NCI-H2196 (cell line): ENCODE results near the gene ZNF891.

Source experiments
- DNase-seq: peaks from one replicate; lab custom pipeline; 2025; ENCODE audit not compliant: unreplicated experiment; lab: John Stamatoyannopoulos, UW

Gene ZNF891

DNA sequence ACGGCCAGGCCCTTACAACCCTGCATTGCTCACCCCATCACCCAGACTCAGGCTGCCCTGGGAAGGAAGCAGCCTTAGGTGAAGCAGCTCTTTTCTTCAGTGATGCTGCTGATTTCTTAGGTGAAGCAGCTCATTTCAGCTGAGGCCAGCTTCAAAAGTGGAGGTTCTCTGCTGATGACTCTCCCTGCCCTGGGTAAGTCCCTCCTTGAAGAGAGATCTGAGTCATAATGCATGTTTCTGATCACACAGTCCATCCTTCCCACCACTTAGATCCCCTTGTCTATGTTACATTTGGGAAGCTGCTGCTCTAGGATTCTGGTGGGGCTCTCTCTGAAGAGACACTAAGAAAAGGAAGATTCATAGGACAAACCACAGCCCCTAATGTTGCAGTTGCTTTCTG, 66.5 kb downstream of the ZNF891 start:
- no peak for DNase-seq

GRCh38 chr12:133061954-133062353, 68.1 kb downstream of the ZNF891 start:
- DNase-seq: no peak

GRCh38 chr12:133058203-133059113, 71.6 kb downstream of the ZNF891 start:
- DNase-seq: no peak

GRCh38 chr12:133057446-133057845, 72.6 kb downstream of the ZNF891 start:
- DNase-seq: no peak
